Common myeloid progenitor, CD34-positive (primary cell): ENCODE results near the gene DUSP3.
"Not testable (repeated sequence)": the region's sequence is repeated elsewhere in the genome, so short reads cannot be mapped to it uniquely, and the experiment has no call there.

Experiments used
- CTCF ChIA-PET: fragments of 350-600 bp; sonication (Branson Sonifier 250); formaldehyde crosslinking; loops from one replicate; lab custom pipeline; 2021; ENCODE audit warnings: antibody characterized with exemption; lab: Charles Lee
- POLR2A ChIA-PET: fragments of 350-600 bp; sonication (Branson Sonifier 250); formaldehyde crosslinking; loops from one replicate; lab custom pipeline; 2021; ENCODE audit warnings: antibody characterized with exemption; lab: Charles Lee
- DNase-seq, 3 donors: peaks; one replicate each; pipeline versions ENCODE4 v3.0.0 to v3.0.0-alpha.2; 2013
- H3K27ac ChIP-seq, 2 experiments: 1 replicate in 1 of 2; 2 replicates in 1 of 2; pipeline ENCODE4 v1.7.0; 2013; ENCODE audit warnings: inconsistent platforms in 2 of 2, low read length in 2 of 2, mild to moderate bottlenecking in 2 of 2, low read depth in 1 of 2, moderate library complexity in 1 of 2; ENCODE audit not compliant: severe bottlenecking in 2 of 2, insufficient read depth in 1 of 2, poor library complexity in 1 of 2
- H3K27me3 ChIP-seq, 5 experiments: replicated peaks in 2 of 5; 1 replicate in 3 of 5; 2 replicates in 2 of 5; pipeline versions ENCODE4 v1.6.1 to v1.7.0; 2013; ENCODE audit warnings: low read length in 4 of 5, mild to moderate bottlenecking in 2 of 5, moderate library complexity in 2 of 5, inconsistent platforms in 1 of 5; ENCODE audit not compliant: insufficient read depth in 5 of 5, control insufficient read depth in 4 of 5
- H3K36me3 ChIP-seq, 4 experiments: 1 replicate in 2 of 4; 2 replicates in 2 of 4; pipeline versions ENCODE4 v1.6.1 to v1.7.0; 2013; ENCODE audit warnings: low read length in 3 of 4, control low read depth in 1 of 4, mild to moderate bottlenecking in 1 of 4; ENCODE audit not compliant: control insufficient read depth in 4 of 4, insufficient read depth in 4 of 4
- H3K4me1 ChIP-seq, 4 experiments: 1 replicate in 3 of 4; 2 replicates in 1 of 4; pipeline versions ENCODE4 v1.6.1 to v1.7.1; 2013; ENCODE audit warnings: low read length in 3 of 4, mild to moderate bottlenecking in 3 of 4, control low read depth in 1 of 4, inconsistent platforms in 1 of 4, moderate library complexity in 1 of 4; ENCODE audit not compliant: control insufficient read depth in 4 of 4, insufficient read depth in 4 of 4; ENCODE audit errors: control extremely low read depth in 1 of 4
- H3K4me3 ChIP-seq, 7 experiments: 1 replicate in 4 of 7; 2 replicates in 3 of 7; pipeline versions ENCODE4 v1.5.1 to v1.7.0; 2013; ENCODE audit warnings: mild to moderate bottlenecking in 7 of 7, low read length in 6 of 7, moderate library complexity in 6 of 7, inconsistent platforms in 2 of 7, low read depth in 2 of 7, control low read depth in 1 of 7; ENCODE audit not compliant: insufficient read depth in 4 of 7, control insufficient read depth in 1 of 7; ENCODE audit errors: extremely low read depth in 1 of 7
- H3K9me3 ChIP-seq, 5 experiments: 1 replicate in 4 of 5; 2 replicates in 1 of 5; pipeline versions ENCODE4 v1.6.1 to v1.7.1; 2013; ENCODE audit warnings: low read length in 4 of 5, mild to moderate bottlenecking in 2 of 5, inconsistent platforms in 1 of 5, low read depth in 1 of 5, moderate library complexity in 1 of 5; ENCODE audit not compliant: control insufficient read depth in 4 of 5, insufficient read depth in 2 of 5; ENCODE audit errors: control extremely low read depth in 1 of 5
- WGBS: methylation state at CpG from one replicate; pipeline ENCODE4 v1.1.5; 2013; ENCODE audit not compliant: insufficient coverage; 5-methylcytosine and 5-hydroxymethylcytosine counted together

Gene DUSP3

DNA sequence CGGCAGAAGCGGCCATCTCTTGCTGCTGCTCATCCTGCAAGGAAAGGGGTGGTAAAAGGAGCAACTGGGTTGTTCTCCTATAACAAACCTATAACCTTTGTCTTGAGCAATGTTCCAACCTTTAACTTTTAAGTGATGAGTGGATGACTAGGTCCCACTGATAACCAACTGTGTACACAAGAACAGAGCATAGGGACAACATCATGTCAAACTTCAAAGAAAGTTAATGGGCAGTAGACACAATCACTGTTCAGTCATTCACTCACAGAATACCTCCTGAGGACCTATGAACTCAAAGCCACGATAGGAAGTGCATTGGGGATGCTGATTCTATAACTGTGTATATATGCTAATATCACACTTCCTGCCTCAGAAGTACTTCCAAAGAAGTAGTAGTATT, 23.1 kb upstream of the DUSP3 start:
- CTCF ChIA-PET: no interaction called here
- POLR2A ChIA-PET: no interaction called here
- Histone ChIP-seq H3K27ac (no peak overlapping the region), H3K9me3 (no peaks in the 10 kb centered on the region), H3K4me3 (no peak overlapping the region), H3K27me3 (no peaks in the 10 kb centered on the region), H3K36me3 (no peaks in the 10 kb centered on the region), H3K4me1 (peaks cover 0 to 5% (median 0%) of the 10 kb centered on the region in 4 experiments)
- no peak for DNase-seq
- no CpG with 5 or more reads among the region's 3 CpGs for WGBS

DNA sequence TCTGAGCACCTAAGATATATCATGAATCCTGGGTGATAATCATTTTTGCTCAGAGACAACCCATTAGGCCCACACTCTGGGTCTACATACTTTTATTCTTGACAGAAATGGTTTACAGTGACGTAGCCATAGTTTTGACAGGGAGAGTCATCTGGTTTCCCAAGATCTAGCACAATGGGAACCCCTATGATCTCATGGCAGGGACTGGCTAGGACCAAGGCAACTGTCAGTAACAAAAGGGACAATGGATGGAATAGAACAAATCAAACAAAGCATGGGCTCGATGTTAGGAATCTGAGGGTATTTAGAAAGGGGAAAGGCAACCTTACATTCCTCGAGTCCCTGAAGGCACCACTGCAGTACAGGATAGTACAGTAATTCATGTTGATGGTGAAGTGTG, 22.0 kb upstream of the DUSP3 start:
- Histone ChIP-seq H3K27ac (no peak overlapping the region), H3K9me3 (no peaks in the 10 kb centered on the region), H3K27me3 (no peaks in the 10 kb centered on the region), H3K36me3 (no peaks in the 10 kb centered on the region), H3K4me1 (peaks cover 0 to 5% (median 0%) of the 10 kb centered on the region in 4 experiments), H3K4me3 (no peak overlapping the region)
- CTCF ChIA-PET: interaction anchor here (1.2 kb wide), 1 partner anchor 17 kb away, joined by 4 read pairs; no protein-coding TSS in a partner anchor
- DNase-seq: no peak
- POLR2A ChIA-PET: no interaction called here
- 100% methylated on average over 3 of the region's 3 CpGs for WGBS

GRCh38 chr17:43799047-43799446, 20.3 kb upstream of the DUSP3 start:
- H3K9me3 ChIP-seq: no peaks in the 10 kb centered on the region
- no peak overlapping the region for H3K27ac ChIP-seq
- DNase-seq: no peak
- H3K27me3 ChIP-seq: no peaks in the 10 kb centered on the region
- H3K36me3 ChIP-seq: no peaks in the 10 kb centered on the region
- ChIA-PET CTCF (interaction anchor here (0.7 to 1.2 kb wide), 3 partner anchors 47 to 105 kb away, joined by 3 read pairs; no protein-coding TSS in a partner anchor), POLR2A (no interaction called here)
- no peak overlapping the region for H3K4me3 ChIP-seq
- H3K4me1 ChIP-seq: peaks cover 0 to 5% (median 0%) of the 10 kb centered on the region in 4 experiments
- WGBS: 100% methylated on average over 1 of the region's 2 CpGs

DNA sequence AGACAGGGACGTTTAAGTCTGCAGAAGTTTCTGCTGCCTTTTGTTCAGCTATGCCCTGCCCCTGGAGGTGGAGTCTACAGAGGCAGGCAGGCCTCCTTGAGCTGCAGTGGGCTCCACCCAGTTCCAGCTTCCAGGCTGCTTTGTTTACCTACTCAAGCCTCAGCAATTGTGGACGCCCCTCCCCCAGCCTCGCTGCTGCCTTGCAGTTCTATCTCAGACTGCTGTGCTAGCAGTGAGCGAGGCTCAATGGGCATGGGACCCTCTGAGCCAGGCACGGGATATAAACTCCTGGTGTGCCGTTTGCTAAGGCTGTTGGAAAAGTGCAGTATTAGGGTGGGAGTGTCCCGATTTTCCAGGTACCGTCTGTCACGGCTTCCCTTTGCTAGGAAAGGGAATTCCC, 19.2 kb upstream of the DUSP3 start:
- CTCF ChIA-PET: interaction anchor here (1.2 kb wide), 1 partner anchor 48 kb away, joined by 3 read pairs; no protein-coding TSS in a partner anchor
- 94% methylated on average over 5 of the region's 9 CpGs for whole genome bisulfite sequencing
- POLR2A ChIA-PET: not testable (repeated sequence)

GRCh38 chr17:43792668-43793067, 13.9 kb upstream of the DUSP3 start:
- H3K4me1 ChIP-seq, H3K27ac ChIP-seq, H3K36me3 ChIP-seq, POLR2A ChIA-PET, DNase-seq, H3K4me3 ChIP-seq, H3K27me3 ChIP-seq, H3K9me3 ChIP-seq, CTCF ChIA-PET: not testable (repeated sequence)
- WGBS: no CpG with 5 or more reads among the region's 4 CpGs

More for the DNA sequence above, 19.2 kb upstream of the DUSP3 start:
- not testable (repeated sequence) for H3K36me3 ChIP-seq, H3K27ac ChIP-seq, H3K4me3 ChIP-seq, H3K9me3 ChIP-seq, H3K4me1 ChIP-seq, DNase-seq, H3K27me3 ChIP-seq

GRCh38 chr17:43791589-43791988, 12.8 kb upstream of the DUSP3 start:
- peak in 1 of 3 donors; percentile 34 for DNase-seq
- ChIA-PET POLR2A (no interaction called here), CTCF (no interaction called here)
- H3K4me1 ChIP-seq: no peaks in the 10 kb centered on the region
- no peaks in the 10 kb centered on the region for H3K36me3 ChIP-seq
- no peak overlapping the region for H3K4me3 ChIP-seq
- H3K27ac ChIP-seq: no peak overlapping the region
- H3K9me3 ChIP-seq: no peaks in the 10 kb centered on the region
- no CpG with 5 or more reads among the region's 3 CpGs for WGBS
- H3K27me3 ChIP-seq: no peaks in the 10 kb centered on the region

- CTCF ChIA-PET: interaction anchor here (1.2 kb wide), 1 partner anchor 90 kb away, joined by 4 read pairs; no protein-coding TSS in a partner anchor
- Histone ChIP-seq H3K36me3 (no peaks in the 10 kb centered on the region), H3K4me3 (no peak overlapping the region), H3K9me3 (no peaks in the 10 kb centered on the region), H3K27me3 (no peaks in the 10 kb centered on the region), H3K4me1 (no peaks in the 10 kb centered on the region), H3K27ac (no peak overlapping the region)
- no peak for DNase-seq
- 86% methylated on average over 13 of the region's 14 CpGs for WGBS
- POLR2A ChIA-PET: interaction anchor here (0.7 kb wide), 1 partner anchor 131 kb away, joined by 3 read pairs; no protein-coding TSS in a partner anchor
These were observed 11.6 kb upstream of the DUSP3 start for GRCh38 chr17:43790311-43790940.
